A172 (cell line): ENCODE measurements around the gene PIR. TPM values are rescaled to one million over a fixed set of nuclear protein-coding genes. Genes with fewer than 3 reads are reported as not detected.

ENCODE experiments used
- DNase-seq: peaks from one replicate; pipeline ENCODE4 v3.0.0-alpha.2; 2015; ENCODE audit warnings: low spot score
- total RNA-seq: library from RNA; depleted of rRNA; stranded (reverse); fragments of >200 nt; shearing (Covaris generic); gene quantifications from 2 replicates; pipeline ENCODE4 v1.2.3, GENCODE V29; 2014

PIR gene
- total RNA-seq, 1 experiment from 2014 or later, result 61.1 TPM

DNA sequence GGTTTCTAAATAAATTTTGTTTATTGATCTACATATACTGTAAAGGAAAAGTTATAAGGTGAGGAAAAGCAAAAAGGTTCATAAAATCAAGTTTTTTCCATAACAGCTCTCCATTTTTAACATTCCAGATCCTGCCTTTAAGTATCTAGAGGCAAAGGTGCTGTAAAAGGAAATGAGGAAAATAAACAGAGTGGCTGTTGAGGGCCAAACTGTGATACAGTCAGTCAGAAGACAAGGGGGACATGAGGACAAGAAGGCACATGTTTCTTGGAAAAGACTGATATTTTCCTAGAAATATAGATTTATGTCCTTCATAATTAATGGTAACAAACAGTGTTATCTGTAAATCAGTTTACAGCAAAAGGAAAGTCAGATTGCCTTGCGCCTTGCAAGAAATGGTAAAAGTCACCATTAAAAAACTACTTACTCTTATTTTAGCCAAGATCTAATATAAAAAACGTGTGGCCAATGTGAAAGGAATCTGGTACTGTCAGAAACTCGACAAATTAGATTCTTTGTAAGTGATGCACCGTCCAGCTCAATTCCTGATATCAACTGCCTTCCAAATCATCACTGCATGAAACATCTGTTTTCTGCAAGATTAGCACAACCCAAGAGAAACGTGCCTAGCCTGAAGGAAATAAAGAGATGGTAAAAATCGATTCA is 75.0 kb downstream of the PIR start:
- peak; percentile 14 for DNase-seq

DNA sequence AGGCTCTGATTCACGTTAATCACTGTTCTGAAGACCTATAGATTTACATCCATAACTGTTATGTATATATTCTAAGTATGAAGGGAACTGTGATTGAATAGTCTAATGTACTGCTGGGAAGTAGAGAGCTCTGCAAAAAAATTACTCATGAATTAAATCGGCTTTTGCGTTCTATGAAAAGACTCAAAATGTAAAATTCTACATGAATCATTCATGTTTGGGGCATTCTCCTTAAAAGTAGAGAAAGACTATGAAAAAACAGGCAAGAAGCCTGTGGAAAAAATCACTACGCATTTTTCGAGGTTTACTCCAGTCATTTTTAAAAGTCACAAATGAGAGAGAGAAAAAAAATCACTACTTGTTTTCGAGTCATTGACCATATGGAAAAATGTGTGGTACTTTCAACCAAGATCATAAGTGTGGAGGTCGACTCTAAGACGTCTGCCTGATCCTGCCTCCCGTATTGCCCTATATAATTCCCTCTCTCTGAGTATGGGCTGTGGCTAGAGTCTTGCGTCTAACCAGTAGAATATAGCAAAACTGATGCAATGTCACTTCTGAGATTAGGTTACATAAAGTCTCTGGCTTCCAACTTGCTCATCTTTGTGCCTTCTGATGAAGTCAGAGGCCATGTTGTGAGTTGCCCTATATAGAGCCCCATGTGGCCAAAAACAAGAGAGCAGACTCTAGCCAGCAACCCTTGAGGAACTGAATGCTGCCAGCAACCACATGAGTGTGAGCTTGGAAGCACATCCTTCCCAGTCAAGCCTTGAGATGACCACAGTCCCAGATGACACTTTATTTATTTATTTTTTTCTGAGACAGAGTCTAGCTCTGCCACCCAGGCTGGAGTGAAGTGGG is 76.8 kb downstream of the PIR start:
- no peak for DNase-seq

DNA sequence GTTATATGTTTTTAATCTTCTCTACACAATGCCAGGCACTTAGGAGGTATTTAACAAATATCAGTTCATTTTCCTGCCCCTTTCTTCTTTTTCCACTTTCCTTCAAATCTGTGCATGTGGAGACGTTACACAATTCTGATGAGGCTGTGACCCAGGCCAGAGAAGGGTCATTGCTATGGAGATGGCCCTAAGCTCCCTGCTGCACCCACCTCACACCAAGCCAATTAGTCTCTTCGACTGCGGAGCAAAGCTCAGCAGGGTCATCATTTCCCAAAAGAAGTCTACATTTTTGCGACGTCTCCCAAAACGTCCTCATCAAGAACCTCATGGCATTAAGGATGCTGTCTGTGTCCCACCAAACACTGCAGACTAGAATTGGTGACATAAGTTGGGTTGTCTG is 80.0 kb downstream of the PIR start:
- no peak for DNase-seq

DNA sequence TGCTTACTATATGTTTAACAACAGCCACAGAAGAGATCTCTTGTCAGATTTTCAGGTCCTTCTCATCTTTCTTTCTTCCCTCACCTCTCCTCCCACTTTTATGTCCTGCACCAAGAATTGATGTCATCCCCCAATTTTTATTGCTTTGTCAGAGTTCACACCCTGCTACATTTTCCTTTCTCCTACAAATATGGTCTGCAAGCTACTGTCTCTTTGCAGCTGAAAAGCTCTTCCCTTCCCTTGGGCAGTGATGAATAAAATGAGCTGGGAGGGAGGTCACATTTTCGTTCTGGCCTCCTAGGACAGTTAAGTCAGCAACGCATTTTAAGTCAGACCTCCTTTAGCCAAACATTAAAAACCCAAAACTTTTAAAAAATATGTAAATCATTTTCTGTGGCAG is 82.2 kb downstream of the PIR start:
- DNase-seq, result no peak

DNA sequence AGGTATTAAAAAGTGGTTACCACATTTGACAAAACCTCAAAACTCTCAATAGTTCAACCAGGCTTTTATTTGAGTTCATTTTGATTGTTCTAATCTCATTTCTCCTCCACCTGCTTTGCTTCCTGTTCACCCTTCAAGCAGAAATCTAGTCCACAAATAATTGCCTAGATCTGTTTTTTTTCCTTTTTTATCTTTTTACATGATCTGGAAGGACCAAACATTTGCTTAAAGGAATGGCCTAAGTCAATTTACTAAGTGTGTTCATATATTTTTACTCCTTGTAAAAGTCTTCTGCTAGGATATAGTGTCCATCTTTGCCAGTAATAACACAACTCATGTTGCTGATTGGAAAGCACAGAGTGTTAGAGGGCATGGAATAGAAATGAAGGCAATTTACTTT is 82.7 kb downstream of the PIR start:
- DNase-seq, result no peak

DNA sequence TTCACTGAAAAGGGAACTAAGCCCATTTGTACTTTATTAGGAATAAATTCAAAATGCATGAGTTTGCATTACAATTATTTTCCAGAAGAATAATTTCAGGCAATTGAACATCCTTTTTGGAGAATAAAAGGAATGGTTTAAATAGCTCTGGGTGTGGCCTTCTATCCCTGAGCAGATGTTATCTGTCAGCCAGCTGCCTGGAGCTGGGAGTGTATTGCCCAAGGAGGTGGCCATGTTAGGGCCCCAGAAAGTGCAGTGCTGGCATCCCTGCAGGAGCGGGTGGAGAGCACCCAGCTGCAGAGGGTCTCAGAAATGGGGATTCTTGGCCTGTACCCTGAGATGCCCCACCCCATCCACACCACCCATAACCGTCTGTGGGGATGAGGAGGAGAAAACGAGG is 87.3 kb downstream of the PIR start:
- no peak for DNase-seq

DNA sequence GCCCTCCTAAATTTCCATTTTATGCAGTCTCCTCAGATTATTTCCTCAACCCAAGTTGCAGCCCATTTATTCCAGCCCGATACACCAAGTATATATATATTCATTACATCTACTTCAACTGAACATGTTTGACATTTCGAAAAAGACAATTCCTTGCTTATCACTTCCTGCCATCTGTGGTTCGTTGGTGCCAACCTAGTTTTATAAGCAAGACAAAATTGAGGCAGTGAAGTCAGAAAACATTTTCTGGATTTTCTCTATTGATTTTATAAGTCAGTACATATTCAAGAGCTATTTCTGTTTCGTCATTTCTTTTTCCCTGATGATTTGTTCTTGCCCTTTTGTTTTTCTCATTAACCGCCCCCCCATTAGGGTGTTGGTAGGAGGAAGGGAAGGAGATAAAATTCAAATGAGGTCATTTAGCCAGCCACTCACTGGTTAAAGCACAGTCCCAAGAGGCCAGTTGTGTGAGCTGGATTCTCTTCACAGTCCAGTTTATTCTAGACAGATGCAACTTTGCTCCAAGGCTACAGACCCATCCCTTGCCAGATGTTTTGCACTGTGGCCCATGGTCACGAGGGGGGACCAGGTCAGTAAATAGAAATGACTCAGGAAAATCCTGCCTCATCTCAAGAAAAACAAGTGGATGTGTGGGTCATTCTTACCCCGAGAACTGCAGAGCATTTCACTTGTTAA is 88.6 kb downstream of the PIR start:
- DNase-seq, result no peak

DNA sequence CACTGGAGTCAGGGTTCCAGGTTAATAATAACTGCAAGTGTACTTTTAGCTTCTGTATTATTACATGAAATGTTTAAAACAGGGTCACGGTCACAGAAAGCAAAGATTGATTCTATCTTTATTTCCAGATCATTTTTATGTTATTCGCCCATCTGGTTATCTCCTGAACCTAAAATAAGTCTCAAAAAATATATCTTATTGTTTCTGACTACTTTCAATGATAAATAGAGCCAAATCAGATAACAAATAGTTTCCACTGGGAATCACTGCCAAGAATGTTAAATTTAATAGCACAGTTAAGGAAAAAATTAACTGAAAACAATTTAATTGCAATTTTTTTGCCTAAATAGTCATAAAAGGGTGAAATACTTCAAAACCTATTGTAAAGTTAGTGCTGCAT is 91.8 kb downstream of the PIR start:
- DNase-seq, result no peak

DNA sequence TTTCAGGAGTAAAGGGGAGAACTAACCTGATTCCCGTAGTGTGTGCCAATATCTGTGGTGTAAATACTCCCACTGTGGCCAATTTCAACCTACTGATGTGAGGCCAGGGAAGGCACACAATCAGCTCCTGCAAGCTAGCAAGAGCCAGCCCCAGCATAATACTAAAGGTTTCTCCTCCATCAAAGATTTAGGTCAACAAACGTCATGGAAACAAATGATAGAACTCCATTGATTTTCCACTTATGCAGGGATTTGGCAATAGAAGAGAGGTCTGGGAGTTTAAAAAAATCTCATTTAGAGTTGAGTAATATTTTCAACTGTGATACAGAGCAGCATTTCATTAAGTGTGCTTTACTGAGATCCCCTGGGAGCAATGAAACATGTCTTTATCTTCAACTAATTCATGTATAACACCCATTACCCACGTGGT is 93.2 kb downstream of the PIR start:
- DNase-seq, result no peak

DNA sequence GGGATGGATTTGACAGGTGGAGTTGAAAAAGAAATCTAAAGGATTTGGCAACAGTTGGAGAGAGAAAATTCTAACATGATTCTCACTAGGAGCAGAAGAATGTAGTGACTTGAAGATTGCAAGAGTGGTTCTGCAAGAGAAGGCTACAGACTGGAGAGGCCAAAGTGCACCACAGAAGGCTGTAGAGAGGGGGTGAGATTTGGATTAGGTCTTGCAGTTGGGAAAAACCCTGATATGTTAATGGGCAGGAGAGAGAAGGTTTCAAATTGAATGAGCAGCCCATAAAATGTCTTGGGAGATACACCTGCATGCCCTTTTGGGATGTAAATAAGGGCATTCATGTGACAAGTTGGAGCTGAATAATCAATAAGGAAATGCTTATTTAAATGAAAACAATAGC is 94.3 kb downstream of the PIR start:
- no peak for DNase-seq

DNA sequence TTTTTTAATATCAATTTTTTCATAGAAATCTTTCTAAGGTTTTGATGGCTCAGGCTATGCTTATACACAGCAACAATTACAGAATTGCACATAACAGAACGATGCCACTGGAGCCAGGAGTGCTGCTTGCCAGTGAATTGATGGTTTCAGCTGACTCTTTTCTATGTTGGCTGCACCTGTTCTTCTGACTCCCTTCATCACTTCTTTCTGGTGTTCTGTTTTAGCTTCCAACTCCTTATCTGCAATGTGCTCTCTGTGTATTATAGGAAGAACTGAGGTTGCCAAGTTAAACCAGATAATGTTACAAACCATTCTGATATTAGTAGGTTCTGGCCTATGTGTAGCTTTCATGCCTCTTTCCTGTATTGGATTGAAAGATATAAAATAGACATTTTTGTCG is 97.3 kb downstream of the PIR start:
- DNase-seq, result no peak

DNA sequence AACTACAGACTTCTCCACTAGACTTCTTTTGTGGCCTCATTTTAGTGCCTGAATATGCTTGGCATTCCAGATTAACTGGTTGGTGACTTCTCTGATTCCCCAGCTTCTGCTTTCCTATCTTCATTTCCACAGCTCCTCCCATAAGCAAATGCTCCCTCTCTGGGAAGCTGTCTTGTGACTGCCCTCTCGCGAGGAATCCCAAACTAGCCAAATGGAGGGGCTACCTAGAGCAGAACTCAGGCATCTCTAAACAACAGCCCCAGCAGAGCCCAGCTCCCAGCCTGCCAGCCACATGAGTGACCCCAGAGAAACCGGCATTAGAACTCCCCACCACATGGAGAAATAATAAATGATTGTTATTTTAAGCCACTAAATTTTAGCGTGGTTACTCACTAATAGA is 101.3 kb downstream of the PIR start:
- DNase-seq, result no peak

DNA sequence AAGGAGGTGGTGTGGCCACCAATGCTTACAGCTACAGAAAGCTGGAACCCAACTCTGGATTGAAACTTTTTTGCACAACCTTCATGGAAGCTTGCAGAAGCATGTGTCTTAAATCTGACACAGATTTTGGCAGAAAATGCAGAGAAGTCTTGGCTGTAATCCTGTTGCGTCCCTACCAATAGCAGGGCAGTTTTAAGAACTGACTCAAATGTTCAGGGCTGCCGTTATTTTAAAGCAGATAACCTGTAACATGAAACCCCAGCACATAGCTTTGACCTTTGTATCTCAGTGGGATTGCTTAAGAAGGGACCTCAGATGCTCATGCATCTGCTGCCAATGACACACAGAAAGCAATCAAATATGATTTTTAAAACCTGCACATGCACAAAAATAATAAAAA is 108.8 kb downstream of the PIR start, which contains the start of gene VEGFD:
TSS of gene VEGFD (minus strand) at position 110 of the 400 bp plus-strand sequence. CDS start 467 bp downstream, outside the sequence.
- no peak for DNase-seq

DNA sequence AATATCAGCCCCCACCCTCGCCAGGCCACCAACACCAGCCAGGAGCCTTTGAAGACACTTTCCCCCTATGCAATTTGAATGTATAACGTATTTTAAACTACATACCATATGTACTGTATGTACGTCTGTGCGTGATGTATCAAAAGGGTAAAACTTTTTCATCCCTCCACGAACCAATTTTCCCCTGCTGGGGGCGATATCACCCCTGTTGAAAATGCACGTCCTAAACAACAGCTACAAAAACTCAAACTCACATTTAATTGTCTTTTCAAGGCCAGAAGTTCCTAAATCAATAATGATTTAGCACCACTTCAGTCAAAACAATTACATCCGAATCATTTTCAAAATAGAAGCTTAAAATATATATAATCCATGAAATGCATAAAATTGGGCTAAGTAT is 110.3 kb downstream of the PIR start:
- DNase-seq, result no peak

DNA sequence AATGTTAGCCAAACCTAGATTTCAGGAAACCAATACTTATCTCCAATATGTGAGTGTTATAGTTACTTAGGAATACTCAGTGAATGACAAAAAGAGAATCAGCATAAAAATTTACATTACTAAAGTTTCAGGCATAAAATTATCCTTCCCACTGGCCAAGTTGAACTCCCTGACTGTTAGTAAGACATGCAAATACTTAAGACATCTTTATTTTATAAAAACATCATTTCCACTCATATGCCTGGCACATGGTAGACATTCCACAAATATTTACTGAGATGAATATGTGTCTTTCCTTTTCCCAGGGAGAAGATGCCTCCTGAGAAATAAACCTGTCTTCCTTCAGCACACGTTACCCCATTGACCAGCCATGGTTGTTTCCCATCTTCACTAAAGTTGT is 116.2 kb downstream of the PIR start:
- no peak for DNase-seq

DNA sequence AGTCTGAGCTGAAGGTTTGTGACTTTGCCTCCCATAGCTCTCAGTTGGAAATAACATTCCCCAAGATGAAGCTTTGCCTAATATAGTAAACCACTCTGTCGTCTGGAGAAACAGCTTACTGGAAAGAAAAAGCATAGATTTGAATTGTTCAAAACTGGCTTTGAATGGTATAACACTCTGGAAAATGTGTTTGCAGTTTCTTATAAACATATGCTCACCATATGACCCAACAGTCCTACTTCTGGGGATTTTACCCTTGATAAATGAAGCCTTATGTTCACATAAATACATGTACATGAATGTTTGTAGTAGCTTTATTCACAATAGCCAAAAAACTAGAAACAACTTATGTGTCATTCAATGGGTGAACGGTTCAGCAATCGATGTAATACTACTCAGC is 119.2 kb downstream of the PIR start:
- no peak for DNase-seq

DNA sequence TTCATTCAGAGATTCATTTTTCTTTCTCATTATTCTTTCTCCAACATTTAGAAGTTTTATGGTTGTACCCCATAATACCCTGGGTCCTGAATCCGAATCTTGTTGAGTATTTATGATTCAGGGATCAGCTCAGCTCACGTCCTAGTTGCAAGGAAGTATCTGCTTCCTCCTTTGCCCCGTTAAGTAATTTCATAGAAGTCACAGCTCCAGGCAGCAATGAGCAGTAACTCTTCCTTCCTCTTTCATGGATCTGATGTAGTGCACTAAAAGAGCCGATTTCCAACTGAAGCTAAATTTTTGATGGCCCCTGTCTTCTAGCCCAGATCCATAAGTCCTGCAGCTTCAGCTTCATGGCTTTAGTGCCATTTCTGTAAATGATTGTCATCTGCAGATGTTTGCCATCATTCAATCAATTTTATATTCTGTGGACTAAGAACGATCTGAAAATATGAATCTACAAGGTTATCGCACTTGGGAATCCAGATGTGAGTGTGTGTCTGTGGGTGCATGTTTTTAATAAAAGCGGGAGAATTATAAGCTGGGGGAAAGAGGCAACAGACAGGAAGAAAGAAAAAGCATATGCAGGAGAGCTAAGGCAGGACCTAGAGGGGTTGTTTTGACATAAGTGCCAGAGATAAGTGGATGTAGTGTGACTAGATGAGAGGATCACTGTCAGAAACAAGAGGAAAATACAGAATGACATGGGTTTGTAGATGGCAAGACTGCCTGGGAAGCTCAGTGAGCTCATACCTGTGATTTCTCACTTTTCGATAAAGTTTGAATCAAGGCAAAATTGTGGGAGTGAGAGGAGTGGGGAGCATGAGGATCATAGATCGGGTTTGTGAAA is 126.4 kb downstream of the PIR start:
- DNase-seq, result no peak

DNA sequence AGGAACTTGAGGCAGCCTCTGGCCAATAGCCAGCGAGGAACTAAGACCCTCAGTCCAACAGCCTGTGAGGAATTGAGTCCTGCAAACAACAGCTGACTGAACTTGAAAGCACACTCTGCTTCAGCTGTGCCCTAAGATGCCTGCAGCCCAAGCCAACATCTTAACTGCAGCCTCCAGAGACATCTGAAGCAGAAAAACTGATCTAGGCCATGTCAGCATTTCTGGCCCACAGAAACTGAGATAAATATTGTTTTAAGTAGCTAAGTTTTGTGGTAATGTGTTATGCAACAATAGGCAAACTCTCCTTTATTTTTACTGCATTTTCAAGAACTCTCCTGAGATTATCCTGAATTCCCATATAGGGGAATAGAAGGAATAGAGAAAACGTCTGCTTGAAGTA is 133.4 kb downstream of the PIR start:
- no peak for DNase-seq

DNA sequence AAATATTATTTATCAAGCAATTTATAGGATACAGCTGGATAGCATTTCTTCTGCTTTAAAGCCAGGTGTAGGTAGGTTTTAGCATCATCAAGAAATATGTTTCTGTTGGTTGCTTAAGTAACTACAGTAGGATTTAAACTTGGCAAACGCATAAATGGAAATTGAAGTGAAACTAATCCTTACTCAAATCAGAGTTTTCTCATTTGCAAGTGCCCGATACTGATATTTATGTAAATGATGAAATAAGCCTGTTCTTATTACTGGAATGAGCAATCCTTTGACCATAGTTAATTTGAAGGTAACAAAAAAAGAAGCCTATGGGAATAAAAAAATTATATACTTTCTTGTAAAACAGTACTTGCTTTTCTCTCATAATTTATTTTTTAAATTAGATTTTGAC is 134.6 kb downstream of the PIR start:
- no peak for DNase-seq

DNA sequence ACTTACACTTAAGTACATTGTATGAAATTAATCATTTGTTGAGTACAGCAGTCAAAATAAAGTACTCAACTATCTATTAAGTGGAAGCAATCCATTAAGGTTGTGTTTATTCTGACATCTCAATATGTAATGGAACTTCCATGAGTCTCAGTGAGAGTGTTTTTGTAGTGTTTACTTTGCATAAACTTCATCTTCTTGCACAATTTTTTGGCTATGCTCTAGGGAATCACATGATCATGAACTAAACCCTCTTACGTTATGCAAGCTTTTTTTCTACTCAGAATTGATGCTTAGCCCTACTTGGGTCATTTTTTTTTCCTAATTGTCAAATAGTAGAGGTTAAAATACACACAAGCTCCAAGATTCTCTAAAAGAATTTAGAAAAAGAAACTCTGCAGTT is 136.7 kb downstream of the PIR start:
- DNase-seq, result no peak

DNA sequence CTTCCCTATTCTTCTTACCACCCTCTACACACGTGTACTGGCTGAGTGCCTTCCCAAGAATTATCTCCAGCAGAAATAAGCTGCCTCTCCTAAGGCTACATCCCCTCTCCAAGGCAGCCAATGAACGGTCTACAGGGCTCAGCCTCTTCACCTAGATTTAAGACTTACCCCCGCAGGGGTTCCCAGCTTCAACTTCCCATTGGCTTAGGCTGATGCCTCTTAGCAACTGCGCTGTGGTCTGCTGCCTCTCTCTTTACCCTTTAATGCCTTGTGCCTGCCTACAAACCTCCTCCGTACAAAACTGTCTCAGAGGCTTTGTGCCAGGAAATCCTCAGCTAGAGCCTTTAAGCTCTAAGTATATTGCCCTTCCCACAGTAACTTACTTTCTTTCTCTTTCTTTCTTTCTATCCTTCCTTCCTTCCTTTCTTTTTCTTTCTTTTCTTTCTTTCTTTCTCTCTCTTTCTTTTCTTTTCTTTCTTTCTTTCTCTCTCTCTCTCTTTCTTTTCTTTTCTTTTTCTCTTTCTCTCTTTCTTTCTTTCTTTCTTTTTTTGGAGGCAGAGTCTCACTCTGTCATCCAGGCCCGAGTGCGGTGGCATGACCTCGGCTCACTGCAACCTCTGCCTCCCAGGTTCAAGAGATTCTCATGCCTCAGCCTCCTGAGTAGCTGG is 142.7 kb downstream of the PIR start:
- no peak for DNase-seq
